Pancreas (tissue), 10 donors: ENCODE data around the gene TCF4. TPM values are rescaled to one million over a fixed set of nuclear protein-coding genes. Genes with fewer than 3 reads are reported as not detected.

Experiments
- ATAC-seq, 4 donors: fragments of 200-7000 bp; cut with Tn5 transposase; one replicate each; pipeline versions ENCODE4 v1.8.0 to v1.9.1; 2020; ENCODE audit warnings: mild to moderate bottlenecking in 4 of 4, moderate library complexity in 4 of 4
- DNase-seq, 6 donors: peaks; one replicate each; pipeline ENCODE4 v3.0.0-alpha.2; 2020
- FAIRE-seq: peaks from 2 replicates; lab custom pipeline; 2012; peaks lifted over from hg19 to GRCh38; lab: Jason Lieb, UNC
- H3K27ac ChIP-seq, 4 donors: fragments of 200-600 bp; sonication (generic); 1 replicate in 3 of 4; 2 replicates in 1 of 4; pipeline versions ENCODE4 v1.5.0 to v1.8.0; 2020
- H3K27me3 ChIP-seq, 4 donors: fragments of 200-600 bp; one replicate each; pipeline ENCODE4 v1.8.0; 2021
- H3K36me3 ChIP-seq, 3 donors: fragments of 200-600 bp; sonication (generic) in 1 of 3; one replicate each; pipeline versions ENCODE4 v1.5.0 to v1.8.0; 2020 to 2021
- H3K4me1 ChIP-seq, 3 donors: fragments of 200-600 bp; one replicate each; pipeline ENCODE4 v1.8.0; 2021
- H3K4me3 ChIP-seq, 4 donors: fragments of 200-600 bp; sonication (generic) in 2 of 4; one replicate each; pipeline versions ENCODE4 v1.5.0 to v1.8.0; 2020 to 2021
- H3K9me3 ChIP-seq, 4 donors: fragments of 200-600 bp; one replicate each; pipeline ENCODE4 v1.8.0; 2021
- CTCF ChIP-seq, 4 donors: fragments of 200-600 bp; sonication (generic) in 3 of 4; IDR thresholded peaks; one replicate each; pipeline versions ENCODE4 v1.5.0 to v1.8.0; 2021; ENCODE audit warnings: antibody characterized with exemption in 4 of 4
- WGBS, 2 donors: extraction: QIAGEN DNeasy Blood & Tissue Kit; methylation state at CpG; one replicate each; pipeline ENCODE4 v1.1.7; 2013; 5-methylcytosine and 5-hydroxymethylcytosine counted together
- intact Hi-C, 3 donors: fragments of 100-400 bp; cut with DNase I; formaldehyde crosslinking; loops; one replicate each; pipeline versions ENCODE4 v1.11.1 to v1.14.2; 2022
- polyA plus RNA-seq, 2 donors: library from polyadenylated mRNA; stranded (reverse); fragments of 200-250 nt; gene quantifications; one replicate each; pipeline ENCODE4 v1.2.3, GENCODE V29; 2013
- total RNA-seq, 6 donors: library from RNA; stranded (reverse); fragmentation: NEBNext Ultra II Directional in 4 of 6; extraction: Animal tissue kit (Norgen Biotek cat#: 25700) in 4 of 6; gene quantifications; one replicate each; pipeline versions ENCODE4 v1.2.1 to v1.2.4, GENCODE V29; 2021 to 2023
- donor health status: healthy with polysubstance abuse.
- donor health status: DM: no; HTN: no; CAD: no; lungs with moderate emphysema.
- donor health status: DM: no; HTN: no; CAD: no.
- donor health status: control.
- donor health status: control.
- donor health status: Bipolar disorder and iron deficiency.
- donor health status: DM: yes; HTN: yes; CAD: no.
- donor health status: DM: no; HTN: no; CAD: no.
- donor health status: DM: no; HTN: no; CAD: no.
- donor health status: DM: yes; HTN: yes; CAD: no.

Gene TCF4
- total and polyA plus RNA-seq, 8 donors = 4.4 to 27.9 (median 10.5) TPM

DNA sequence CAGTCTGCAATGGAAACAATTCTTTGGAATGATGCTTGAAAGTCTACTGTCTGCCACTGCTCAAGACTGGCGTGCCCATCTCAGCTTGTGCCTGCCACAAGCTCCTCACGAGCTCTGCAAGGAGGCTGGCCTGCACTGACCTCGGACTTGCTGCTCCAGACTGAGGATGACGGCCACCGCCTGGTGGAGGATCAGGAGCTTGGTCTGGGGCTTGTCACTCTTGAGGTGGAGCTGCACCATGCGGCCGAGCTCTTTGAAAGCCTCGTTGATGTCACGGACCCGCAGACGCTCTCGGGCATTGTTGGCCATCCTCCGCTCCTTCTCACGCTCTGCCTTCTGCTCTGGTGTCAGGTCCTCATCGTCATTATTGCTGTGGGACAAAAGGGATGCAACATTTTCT, 359.3 kb downstream of the TCF4 start:
- WGBS, 2 donors = 92 to 94% methylated on average over 15 of the region's 15 CpGs
- intact Hi-C loops = no loop called here
- Histone ChIP-seq H3K27ac (no peak overlapping the region), H3K4me1 (no peaks in the 10 kb centered on the region), H3K4me3 (no peak overlapping the region), H3K27me3 (no peaks in the 10 kb centered on the region), H3K36me3 (no peaks in the 10 kb centered on the region), H3K9me3 (no peaks in the 10 kb centered on the region)
- no peak for FAIRE-seq
- no peak for TF ChIP-seq CTCF (IDR thresholded peaks at IDR 0.05)
- ATAC-seq = no peak
- peak in 1 of 6 donors; percentile 30 for DNase-seq

DNA sequence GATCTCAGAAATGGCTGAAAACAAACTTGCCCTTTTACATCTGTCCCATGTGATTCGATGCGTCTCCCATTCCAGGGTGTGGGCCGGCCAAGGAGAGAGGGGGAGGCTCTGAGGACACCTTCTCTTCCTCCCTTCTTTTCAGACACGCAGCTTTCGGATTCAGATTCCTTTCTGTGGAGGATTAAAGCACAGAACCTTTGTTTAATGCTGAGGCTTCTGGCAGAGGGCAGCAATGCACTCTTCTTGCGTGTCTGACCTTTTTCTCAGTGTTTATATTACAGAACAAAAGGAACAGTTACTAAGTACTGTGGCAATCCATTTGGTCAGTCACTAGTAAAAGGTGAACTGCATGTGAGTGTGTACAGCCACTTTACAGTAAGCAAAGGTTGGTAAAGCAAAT, 359.8 kb downstream of the TCF4 start:
- WGBS, 2 donors = 78 to 82% methylated on average over 6 of the region's 6 CpGs
- ATAC-seq (no peak), FAIRE-seq (no peak), DNase-seq (no peak)
- Histone ChIP-seq H3K9me3 (no peaks in the 10 kb centered on the region), H3K27ac (no peak overlapping the region), H3K36me3 (no peaks in the 10 kb centered on the region), H3K4me1 (no peaks in the 10 kb centered on the region), H3K4me3 (no peak overlapping the region), H3K27me3 (no peaks in the 10 kb centered on the region)
- intact Hi-C loops = no loop called here
- no peak for TF ChIP-seq CTCF (IDR thresholded peaks at IDR 0.05)

DNA sequence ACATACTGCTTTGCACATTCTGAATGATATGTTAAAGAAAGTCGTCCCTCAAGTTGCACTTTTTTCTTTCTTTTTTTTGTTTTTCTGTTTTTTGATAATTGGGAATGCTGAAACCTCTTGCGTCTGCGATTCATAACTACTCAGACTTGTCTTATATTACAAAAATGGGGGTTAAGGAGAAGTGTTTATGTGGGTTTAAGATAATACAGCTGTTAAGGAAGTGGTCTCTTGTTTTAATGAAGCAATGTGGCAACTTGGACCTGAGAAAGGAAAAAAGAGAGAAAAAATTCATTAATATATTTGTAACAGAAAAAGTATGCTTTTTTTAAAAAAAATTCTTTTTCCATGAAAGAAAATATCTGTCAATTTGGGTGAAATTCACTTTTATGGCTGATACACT, 360.2 kb downstream of the TCF4 start:
- 85 to 87% methylated on average over 3 of the region's 3 CpGs for WGBS, 2 donors
- intact Hi-C loops = no loop called here
- Histone ChIP-seq H3K9me3 (no peaks in the 10 kb centered on the region), H3K27ac (no peak overlapping the region), H3K36me3 (no peaks in the 10 kb centered on the region), H3K27me3 (no peaks in the 10 kb centered on the region), H3K4me1 (no peaks in the 10 kb centered on the region), H3K4me3 (no peak overlapping the region)
- no peak for TF ChIP-seq CTCF (IDR thresholded peaks at IDR 0.05)
- DNase-seq (no peak), ATAC-seq (no peak), FAIRE-seq (no peak)

DNA sequence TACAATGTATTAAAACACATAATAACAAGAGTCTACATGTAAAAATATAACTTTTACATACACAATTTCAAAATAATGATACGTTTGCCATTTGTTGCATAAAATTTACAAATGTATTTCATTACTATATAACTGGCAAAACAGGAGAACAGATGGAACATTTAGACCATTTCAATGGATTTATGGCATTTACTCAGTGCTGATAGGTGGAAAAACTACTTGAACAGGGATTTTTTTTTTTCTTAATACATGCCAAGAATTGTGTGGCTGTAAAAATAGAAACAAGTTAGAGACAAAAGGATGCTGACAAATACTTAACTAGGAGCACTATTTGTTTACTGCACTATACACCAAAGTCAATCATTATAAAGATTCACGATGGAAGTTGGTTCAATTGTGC, 361.9 kb downstream of the TCF4 start:
- intact Hi-C loops = no loop called here

More for the DNA sequence above, 361.9 kb downstream of the TCF4 start:
- no peak overlapping the region for H3K4me3 ChIP-seq
- H3K27me3 ChIP-seq = no peaks in the 10 kb centered on the region
- DNase-seq (no peak), ATAC-seq (no peak), FAIRE-seq (no peak)
- H3K4me1 ChIP-seq = no peaks in the 10 kb centered on the region
- H3K27ac ChIP-seq = no peak overlapping the region
- TF ChIP-seq CTCF (IDR thresholded peaks at IDR 0.05) = no peak
- H3K36me3 ChIP-seq = no peaks in the 10 kb centered on the region
- no peaks in the 10 kb centered on the region for H3K9me3 ChIP-seq
- 59 to 72% methylated on average over 2 of the region's 2 CpGs for WGBS, 2 donors
